ENCODE data around the gene ARHGAP18. TPM values are rescaled to one million over a fixed set of nuclear protein-coding genes. Genes with fewer than 3 reads are reported as not detected.

The ARHGAP18 gene
- total and polyA plus RNA-seq, 2 of the 13 experiments (the other 11 are each of a cell fraction or from before 2014, with no cell fraction given) = 58.2 to 115 TPM

DNA sequence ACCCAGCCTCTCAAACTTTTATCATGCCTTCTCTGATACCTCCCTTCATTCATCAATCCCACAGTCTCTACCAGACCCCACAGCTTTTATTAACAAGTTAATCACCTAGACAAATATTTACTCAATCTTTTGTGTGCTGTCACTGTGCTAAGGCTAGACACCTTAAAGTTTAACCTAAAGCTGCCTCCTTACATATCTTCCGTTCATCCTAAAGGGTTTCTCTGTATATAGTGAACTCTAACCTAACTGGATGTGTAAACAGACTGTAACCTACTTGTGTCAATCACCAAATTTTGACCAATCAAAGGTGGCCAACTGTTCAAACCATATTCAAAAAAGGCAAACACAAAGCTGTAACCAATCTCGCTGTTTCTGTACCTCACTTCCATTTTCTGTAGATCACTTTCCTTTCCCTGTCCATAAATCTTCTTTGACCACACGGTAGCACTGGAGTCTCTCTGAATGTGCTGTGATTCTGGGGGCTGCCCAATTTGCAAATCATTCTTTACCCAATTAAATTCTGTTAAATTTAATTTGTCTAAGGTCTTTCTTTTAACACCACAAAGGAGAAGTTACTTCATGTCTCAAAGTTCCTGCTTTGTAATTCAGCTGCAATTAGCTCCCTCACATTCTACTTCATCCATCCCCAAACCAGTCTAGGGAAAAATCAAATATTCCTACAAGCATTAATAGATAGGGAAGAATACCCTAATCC, 72.5 kb downstream of the ARHGAP18 start (continued):
- TF ChIP-seq, protein P1, sequence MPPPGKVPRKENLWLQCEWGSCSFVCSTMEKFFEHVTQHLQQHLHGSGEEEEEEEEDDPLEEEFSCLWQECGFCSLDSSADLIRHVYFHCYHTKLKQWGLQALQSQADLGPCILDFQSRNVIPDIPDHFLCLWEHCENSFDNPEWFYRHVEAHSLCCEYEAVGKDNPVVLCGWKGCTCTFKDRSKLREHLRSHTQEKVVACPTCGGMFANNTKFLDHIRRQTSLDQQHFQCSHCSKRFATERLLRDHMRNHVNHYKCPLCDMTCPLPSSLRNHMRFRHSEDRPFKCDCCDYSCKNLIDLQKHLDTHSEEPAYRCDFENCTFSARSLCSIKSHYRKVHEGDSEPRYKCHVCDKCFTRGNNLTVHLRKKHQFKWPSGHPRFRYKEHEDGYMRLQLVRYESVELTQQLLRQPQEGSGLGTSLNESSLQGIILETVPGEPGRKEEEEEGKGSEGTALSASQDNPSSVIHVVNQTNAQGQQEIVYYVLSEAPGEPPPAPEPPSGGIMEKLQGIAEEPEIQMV (CRISPR knock-in tag; IDR thresholded peaks at IDR 0.05; ENCODE audit: low read depth) = no peak
- no peak for TF ChIP-seq NCOA1 (CRISPR knock-in tag; IDR thresholded peaks at IDR 0.05)
- TF ChIP-seq KAT7 (CRISPR knock-in tag; IDR thresholded peaks at IDR 0.05; ENCODE audit: borderline replicate concordance) = no peak
- TF ChIP-seq TMF1 (CRISPR knock-in tag; IDR thresholded peaks at IDR 0.05; ENCODE audit: low read depth) = no peak
- no peak for TF ChIP-seq ELF1 (CRISPR knock-in tag; IDR thresholded peaks at IDR 0.05)
- no peak for TF ChIP-seq CBFB (CRISPR knock-in tag; IDR thresholded peaks at IDR 0.05)
- TF ChIP-seq, protein P2, sequence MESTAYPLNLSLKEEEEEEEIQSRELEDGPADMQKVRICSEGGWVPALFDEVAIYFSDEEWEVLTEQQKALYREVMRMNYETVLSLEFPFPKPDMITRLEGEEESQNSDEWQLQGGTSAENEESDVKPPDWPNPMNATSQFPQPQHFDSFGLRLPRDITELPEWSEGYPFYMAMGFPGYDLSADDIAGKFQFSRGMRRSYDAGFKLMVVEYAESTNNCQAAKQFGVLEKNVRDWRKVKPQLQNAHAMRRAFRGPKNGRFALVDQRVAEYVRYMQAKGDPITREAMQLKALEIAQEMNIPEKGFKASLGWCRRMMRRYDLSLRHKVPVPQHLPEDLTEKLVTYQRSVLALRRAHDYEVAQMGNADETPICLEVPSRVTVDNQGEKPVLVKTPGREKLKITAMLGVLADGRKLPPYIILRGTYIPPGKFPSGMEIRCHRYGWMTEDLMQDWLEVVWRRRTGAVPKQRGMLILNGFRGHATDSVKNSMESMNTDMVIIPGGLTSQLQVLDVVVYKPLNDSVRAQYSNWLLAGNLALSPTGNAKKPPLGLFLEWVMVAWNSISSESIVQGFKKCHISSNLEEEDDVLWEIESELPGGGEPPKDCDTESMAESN (CRISPR knock-in tag; conservative IDR thresholded peaks at IDR 0.05) = no peak
- no peak for TF ChIP-seq ZNF3 (CRISPR knock-in tag; IDR thresholded peaks at IDR 0.05)
- TF ChIP-seq, protein P3, sequence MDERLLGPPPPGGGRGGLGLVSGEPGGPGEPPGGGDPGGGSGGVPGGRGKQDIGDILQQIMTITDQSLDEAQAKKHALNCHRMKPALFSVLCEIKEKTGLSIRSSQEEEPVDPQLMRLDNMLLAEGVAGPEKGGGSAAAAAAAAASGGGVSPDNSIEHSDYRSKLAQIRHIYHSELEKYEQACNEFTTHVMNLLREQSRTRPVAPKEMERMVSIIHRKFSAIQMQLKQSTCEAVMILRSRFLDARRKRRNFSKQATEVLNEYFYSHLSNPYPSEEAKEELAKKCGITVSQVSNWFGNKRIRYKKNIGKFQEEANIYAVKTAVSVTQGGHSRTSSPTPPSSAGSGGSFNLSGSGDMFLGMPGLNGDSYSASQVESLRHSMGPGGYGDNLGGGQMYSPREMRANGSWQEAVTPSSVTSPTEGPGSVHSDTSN (CRISPR knock-in tag; IDR thresholded peaks at IDR 0.05) = peak; percentile 88
- no peak for TF ChIP-seq ZNF160 (CRISPR knock-in tag; IDR thresholded peaks at IDR 0.05)
- TF ChIP-seq ZBTB38 (CRISPR knock-in tag; IDR thresholded peaks at IDR 0.05) = no peak
- no peak for TF ChIP-seq SIX4 (CRISPR knock-in tag; IDR thresholded peaks at IDR 0.05)
- TF ChIP-seq ZNF567 (CRISPR knock-in tag; IDR thresholded peaks at IDR 0.05; ENCODE audit: borderline replicate concordance) = 0 out of 2 replicates have a peak, but pooled peaks have one; percentile 9
- TF ChIP-seq SATB2 (CRISPR knock-in tag; IDR thresholded peaks at IDR 0.05) = no peak
- TF ChIP-seq CBX5 (CRISPR knock-in tag; IDR thresholded peaks at IDR 0.05; ENCODE audit: borderline replicate concordance) = no peak
- TF ChIP-seq ZNF616 (CRISPR knock-in tag; IDR thresholded peaks at IDR 0.05; ENCODE audit: low read depth) = no peak
- TF ChIP-seq RFX1 (IDR thresholded peaks at IDR 0.05) = no peak
- no peak for TF ChIP-seq ZNF782 (CRISPR knock-in tag; IDR thresholded peaks at IDR 0.05; ENCODE audit: borderline replicate concordance)
- TF ChIP-seq NONO (IDR thresholded peaks at IDR 0.05) = no peak
- no peak for TF ChIP-seq NONO (CRISPR knock-in tag; conservative IDR thresholded peaks at IDR 0.05)
- TF ChIP-seq MIER2 (CRISPR knock-in tag; IDR thresholded peaks at IDR 0.05) = no peak
- TF ChIP-seq YEATS4 (CRISPR knock-in tag; IDR thresholded peaks at IDR 0.05; ENCODE audit: borderline replicate concordance) = no peak
- no peak for TF ChIP-seq SAFB2 (CRISPR knock-in tag; IDR thresholded peaks at IDR 0.05; ENCODE audit: borderline replicate concordance, low read depth)
- TF ChIP-seq, protein P4, sequence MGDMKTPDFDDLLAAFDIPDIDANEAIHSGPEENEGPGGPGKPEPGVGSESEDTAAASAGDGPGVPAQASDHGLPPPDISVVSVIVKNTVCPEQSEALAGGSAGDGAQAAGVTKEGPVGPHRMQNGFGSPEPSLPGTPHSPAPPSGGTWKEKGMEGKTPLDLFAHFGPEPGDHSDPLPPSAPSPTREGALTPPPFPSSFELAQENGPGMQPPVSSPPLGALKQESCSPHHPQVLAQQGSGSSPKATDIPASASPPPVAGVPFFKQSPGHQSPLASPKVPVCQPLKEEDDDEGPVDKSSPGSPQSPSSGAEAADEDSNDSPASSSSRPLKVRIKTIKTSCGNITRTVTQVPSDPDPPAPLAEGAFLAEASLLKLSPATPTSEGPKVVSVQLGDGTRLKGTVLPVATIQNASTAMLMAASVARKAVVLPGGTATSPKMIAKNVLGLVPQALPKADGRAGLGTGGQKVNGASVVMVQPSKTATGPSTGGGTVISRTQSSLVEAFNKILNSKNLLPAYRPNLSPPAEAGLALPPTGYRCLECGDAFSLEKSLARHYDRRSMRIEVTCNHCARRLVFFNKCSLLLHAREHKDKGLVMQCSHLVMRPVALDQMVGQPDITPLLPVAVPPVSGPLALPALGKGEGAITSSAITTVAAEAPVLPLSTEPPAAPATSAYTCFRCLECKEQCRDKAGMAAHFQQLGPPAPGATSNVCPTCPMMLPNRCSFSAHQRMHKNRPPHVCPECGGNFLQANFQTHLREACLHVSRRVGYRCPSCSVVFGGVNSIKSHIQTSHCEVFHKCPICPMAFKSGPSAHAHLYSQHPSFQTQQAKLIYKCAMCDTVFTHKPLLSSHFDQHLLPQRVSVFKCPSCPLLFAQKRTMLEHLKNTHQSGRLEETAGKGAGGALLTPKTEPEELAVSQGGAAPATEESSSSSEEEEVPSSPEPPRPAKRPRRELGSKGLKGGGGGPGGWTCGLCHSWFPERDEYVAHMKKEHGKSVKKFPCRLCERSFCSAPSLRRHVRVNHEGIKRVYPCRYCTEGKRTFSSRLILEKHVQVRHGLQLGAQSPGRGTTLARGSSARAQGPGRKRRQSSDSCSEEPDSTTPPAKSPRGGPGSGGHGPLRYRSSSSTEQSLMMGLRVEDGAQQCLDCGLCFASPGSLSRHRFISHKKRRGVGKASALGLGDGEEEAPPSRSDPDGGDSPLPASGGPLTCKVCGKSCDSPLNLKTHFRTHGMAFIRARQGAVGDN (CRISPR knock-in tag; IDR thresholded peaks at IDR 0.05) = no peak
